Cardiac septum (tissue), 1 donor: ENCODE results near the gene NR2C2. TPM values are rescaled to one million over a fixed set of nuclear protein-coding genes. Genes with fewer than 3 reads are reported as not detected.
"Not testable (repeated sequence)": the region's sequence is repeated elsewhere in the genome, so short reads cannot be mapped to it uniquely, and the experiment has no call there.

Source experiments
- DNase-seq: peaks from one replicate; pipeline ENCODE4 v3.0.0-alpha.2; 2020; ENCODE audit warnings: low spot score
- intact Hi-C: fragments of 100-400 bp; cut with DNase I; formaldehyde crosslinking; loops from one replicate; pipeline ENCODE4 v1.14.0; 2022
- long read RNA-seq: library from polyadenylated mRNA; unstranded; transcript quantifications from one replicate; pipeline ENCODE4 v2.0.0, GENCODE V29; 2021
- total RNA-seq: library from RNA; stranded (reverse); fragmentation: NEBNext Ultra II Directional; extraction: Animal tissue kit (Norgen Biotek cat#: 25700); gene quantifications from one replicate; pipeline ENCODE4 v1.2.1, GENCODE V29; 2021
- donor health status: DM: no; HTN: no; CAD: no.

Gene NR2C2
- 32.7 TPM for total RNA-seq
- long read RNA-seq, partial matches to known transcripts: 2 of 10 reads
- long read RNA-seq, other reads (novel, unspliced or antisense): 5 of 10 reads

DNA sequence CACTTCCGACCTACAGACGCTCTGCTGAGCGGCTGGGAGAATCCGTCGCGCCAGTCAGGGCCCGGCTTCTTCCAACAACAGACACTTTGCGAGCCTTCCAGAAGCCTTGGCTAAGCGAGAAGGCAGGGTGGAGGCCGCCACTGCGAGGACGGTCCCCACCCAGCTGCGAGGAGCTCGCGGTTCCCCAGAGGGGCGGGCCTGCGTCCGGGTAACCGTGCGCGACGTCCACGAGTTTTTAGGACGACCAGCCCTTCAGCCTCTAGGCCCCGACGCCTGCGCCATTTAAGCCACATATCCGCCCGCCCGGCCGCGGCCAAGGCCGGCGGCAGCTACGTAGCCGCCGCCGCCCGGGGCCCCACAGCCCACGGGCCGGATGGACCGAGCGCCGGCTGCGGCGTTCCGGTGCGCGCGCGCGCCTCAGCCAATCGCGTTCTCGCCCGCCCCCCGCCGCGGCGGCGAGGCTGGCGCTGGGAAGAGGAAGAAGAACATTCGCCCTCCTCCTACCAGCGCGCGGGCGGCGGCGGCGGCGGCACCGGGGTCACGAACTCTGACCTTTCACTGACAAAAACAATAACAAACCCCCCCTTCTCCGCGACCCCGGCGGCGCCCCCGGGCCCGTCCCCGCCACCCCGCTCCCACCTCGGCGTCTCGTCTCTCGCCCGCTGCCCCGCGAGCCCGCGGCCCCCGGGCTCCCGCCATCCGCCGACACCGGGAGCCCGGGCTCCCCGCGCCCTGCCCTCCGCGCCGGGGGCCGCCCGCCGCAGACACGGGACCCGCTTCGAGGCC is at the start of gene NR2C2:
Gene NR2C2 (plus strand): TSS at position 484 of the 786 bp plus-strand sequence. CDS start 56,332 bp downstream, outside the sequence.
- DNase-seq: peak; percentile 95
- intact Hi-C loops: loop anchor here (2.0 to 5.0 kb wide), 2 partner anchors 45 to 118 kb away; partner anchors contain the start of gene MRPS25

DNA sequence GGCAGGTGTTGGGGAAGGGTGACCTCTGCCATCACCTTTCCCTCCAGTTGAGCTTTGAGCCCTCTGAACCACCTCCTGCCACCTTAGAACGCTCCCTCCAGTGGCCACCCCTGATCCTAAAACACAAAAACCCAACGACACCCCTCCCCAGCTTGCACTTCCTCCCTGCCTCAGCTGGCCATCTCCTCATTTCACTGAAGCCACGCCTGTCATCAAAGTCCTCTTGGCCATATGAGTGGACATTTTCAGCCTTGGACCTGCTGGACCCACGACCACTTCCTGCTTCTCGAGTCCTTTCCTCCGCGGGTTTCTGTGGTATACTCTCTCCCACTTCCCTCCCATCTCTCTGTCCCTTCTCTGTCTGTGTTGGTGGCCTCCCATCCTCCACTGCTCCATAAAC is 48.5 kb upstream of the NR2C2 start:
- intact Hi-C loops: no loop called here
- DNase-seq: no peak

GRCh38 chr3:14899993-14900618 is 47.3 kb upstream of the NR2C2 start:
- no peak for DNase-seq
- intact Hi-C loops: no loop called here

GRCh38 chr3:14900881-14901873 is 46.2 kb upstream of the NR2C2 start:
- intact Hi-C loops: no loop called here
- DNase-seq: no peak

DNA sequence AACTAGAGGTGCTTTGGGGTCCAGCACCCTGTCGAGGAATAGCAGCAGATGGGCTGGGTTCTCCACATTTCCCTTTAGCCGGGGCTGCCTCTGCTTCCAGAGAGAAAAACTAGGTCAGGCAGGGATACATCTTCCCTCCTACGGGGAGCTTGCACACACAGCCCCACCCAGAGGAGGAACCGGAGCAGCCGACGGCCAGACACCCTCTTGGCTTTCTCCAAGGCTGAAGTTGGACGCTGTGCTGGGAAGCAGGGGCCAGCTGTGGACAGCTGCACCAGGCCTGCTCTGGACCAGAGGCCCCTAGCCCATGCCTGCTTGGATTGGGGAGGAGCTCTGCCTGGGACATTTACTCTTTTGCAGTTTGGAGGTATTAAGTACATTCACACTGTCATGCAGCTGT is 44.7 kb upstream of the NR2C2 start:
- intact Hi-C loops: no loop called here
- DNase-seq: no peak

DNA sequence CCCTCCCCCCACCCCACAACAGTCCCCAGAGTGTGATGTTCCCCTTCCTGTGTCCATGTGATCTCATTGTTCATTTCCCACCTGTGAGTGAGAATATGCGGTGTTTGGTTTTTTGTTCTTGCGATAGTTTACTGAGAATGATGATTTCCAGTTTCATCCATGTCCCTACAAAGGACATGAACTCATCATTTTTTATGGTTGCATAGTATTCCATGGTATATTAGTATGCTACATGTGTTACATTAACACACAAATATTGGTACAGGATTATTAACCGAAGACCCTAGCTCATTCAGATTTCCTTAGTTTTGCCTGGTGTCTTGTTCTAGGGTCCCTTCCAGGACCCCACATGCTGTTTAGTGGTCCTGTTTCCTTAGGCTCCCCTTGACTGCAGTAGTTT is 43.9 kb upstream of the NR2C2 start:
- DNase-seq, intact Hi-C loops: not testable (repeated sequence)

DNA sequence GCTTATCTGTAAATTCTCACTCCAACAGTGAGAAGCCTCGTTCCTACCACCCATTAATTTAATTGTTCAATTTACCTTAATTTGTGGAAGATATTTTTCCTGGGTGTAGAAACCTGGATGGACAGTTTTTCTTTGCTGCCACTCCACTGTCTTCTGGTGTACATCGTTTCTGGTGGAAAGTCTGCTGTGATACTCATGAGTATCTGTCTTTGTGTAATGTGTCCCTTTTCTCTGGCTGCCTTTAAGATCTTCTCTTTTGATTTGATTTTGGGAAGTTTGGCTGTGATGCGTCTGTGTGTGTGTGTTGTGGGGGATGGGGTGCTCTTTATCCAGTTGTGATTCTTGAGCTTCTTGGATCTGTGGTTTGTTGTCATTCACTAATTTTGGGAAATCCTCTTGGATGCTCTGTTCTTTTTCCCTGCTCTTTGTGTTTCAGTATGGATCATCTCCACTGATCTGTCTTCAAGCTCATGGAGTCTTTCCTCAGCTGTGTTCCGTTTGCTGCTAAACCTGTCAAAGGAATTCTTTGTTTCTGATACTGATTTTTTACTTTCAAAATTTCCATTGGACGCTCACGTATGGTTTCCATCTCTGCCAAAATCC is 42.2 kb upstream of the NR2C2 start:
- intact Hi-C loops: loop anchor here (5.0 kb wide), 2 partner anchors 58 to 93 kb away; no protein-coding TSS in a partner anchor
- no peak for DNase-seq

GRCh38 chr3:14906355-14906971 is 40.9 kb upstream of the NR2C2 start:
- intact Hi-C loops: loop anchor here (5.0 kb wide), 2 partner anchors 59 to 94 kb away; no protein-coding TSS in a partner anchor
- DNase-seq: no peak

DNA sequence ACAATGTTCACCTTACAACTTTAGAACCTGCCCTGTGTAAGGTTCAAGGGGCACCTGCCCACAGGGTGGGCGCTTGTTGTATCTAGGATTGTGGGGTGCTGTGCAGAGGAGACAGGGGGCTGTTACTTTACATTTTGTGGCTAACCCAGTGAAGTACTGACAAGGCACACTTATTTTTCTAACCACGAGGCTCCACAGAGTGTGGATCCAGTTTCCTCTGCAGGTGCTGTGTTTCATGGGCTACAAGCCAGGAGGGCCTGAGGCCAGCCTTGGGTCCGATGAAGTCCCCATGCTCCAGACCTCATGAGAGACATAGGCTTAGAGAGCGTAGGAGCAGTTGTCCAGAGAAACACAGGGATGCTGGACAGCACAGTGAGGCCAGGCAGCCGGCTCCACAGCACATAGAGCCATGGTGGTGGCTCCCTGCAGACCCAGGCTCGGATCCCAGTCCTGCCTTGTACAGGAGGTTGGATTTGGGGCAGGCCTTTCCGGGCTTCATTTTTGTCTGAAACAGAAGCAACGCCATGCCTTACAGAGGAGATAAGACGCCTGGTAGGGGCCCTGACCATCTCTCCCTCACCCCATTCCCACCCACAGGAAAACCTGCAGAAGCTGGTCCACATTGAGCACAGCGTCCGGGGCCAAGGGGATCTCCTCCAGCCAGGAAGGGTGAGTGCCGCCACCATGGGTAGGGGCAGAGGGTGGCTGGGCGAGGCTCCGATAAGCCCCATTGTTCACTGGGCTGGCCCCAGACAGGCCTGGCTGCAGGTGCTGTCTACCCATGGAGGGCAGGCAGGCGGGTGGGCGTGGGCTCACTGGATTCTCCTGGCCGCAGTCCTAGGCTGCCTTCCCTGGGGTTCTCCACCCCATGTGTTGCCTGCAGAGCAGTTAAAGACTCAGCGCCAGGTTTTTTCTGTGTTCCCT is 40.1 kb upstream of the NR2C2 start:
- intact Hi-C loops: loop anchor here (5.0 kb wide), 2 partner anchors 60 to 95 kb away; no protein-coding TSS in a partner anchor
- no peak for DNase-seq

- intact Hi-C loops: loop anchor here (5.0 kb wide), 2 partner anchors 62 to 97 kb away; no protein-coding TSS in a partner anchor
- no peak for DNase-seq
Measured at GRCh38 chr3:14909250-14909649, 38.1 kb upstream of the NR2C2 start.

GRCh38 chr3:14911651-14912050 is 35.7 kb upstream of the NR2C2 start:
- no peak for DNase-seq
- intact Hi-C loops: no loop called here

GRCh38 chr3:14913071-14913925 is 34.1 kb upstream of the NR2C2 start:
- intact Hi-C loops: no loop called here

DNA sequence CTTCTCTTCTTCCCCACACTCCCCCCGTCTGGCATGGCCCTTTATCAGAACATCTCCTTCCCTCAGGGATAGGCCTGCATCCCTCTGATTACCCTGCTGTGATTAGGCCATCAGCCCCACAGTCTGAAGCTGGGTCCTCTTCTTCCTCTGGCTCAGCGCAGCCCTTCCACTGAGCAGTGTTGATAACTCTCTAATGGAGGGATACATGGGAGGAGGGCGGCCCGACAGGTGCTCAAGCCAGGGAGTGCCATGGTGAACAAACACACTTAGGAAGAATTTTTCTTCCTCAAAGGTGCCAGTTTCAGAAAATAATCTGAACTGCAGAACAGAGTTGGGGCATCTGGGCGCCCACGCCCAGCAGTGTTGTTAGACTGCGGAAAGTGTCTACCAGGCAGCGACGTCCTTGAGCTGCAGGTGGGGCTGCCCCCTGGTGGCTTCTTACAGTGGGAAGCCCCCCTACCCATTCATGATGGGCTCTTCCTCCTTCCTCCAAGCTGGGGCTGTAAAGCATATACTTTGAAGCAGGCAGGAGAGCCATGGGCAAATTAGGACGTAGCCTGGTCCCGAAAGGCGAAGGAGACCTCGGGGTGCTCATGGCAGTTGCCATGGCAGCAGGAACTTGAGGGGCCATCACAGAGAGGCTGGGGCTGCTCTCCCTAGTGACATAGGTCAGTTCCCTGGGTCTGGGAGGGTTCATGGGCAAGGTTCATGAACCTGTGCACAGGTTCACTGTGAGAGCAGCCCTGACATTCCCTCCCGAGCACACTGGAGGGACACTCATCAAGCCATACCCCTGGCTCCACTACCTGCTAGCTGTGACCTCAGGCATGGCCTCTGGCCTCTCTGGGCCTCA is 33.2 kb upstream of the NR2C2 start:
- no peak for DNase-seq
- intact Hi-C loops: no loop called here

More at GRCh38 chr3:14913071-14913925, 34.1 kb upstream of the NR2C2 start:
- DNase-seq: no peak

GRCh38 chr3:14914779-14915117 is 32.6 kb upstream of the NR2C2 start:
- no peak for DNase-seq

GRCh38 chr3:14915636-14916222 is 31.7 kb upstream of the NR2C2 start:
- DNase-seq: no peak
- intact Hi-C loops: no loop called here

More at GRCh38 chr3:14914779-14915117, 32.6 kb upstream of the NR2C2 start:
- intact Hi-C loops: no loop called here
